B cell (primary cell): ENCODE measurements around the gene SCAI. TPM values are rescaled to one million over a fixed set of nuclear protein-coding genes. Genes with fewer than 3 reads are reported as not detected.
"Not testable (repeated sequence)": the region's sequence is repeated elsewhere in the genome, so short reads cannot be mapped to it uniquely, and the experiment has no call there.

Experiments used
- ATAC-seq: fragments of 200-7000 bp; cut with Tn5 transposase; one replicate; pipeline ENCODE4 v1.10.0; 2021; ENCODE audit warnings: low read depth, mild to moderate bottlenecking, moderate number of reproducible peaks, moderate library complexity
- CTCF ChIA-PET: fragments of 350-600 bp; sonication (Branson Sonifier 250); formaldehyde crosslinking; loops from one replicate; lab custom pipeline; 2021; ENCODE audit warnings: antibody characterized with exemption, inconsistent platforms; lab: Charles Lee
- POLR2A ChIA-PET: fragments of 350-600 bp; sonication (Branson Sonifier 250); formaldehyde crosslinking; loops from one replicate; lab custom pipeline; 2021; ENCODE audit warnings: antibody characterized with exemption; lab: Charles Lee
- DNase-seq: peaks from one replicate; pipeline ENCODE4 v3.0.0; 2013
- H2AFZ ChIP-seq: 2 replicates; pipeline ENCODE4 v1.6.1; 2012; ENCODE audit warnings: mild to moderate bottlenecking, low read depth, low read length; ENCODE audit not compliant: insufficient read depth, poor library complexity, severe bottlenecking
- H3K27ac ChIP-seq, 2 donors: 1 replicate in 1 of 2; 2 replicates in 1 of 2; pipeline ENCODE4 v1.5.1; 2012 to 2013; ENCODE audit warnings: low read length in 2 of 2, mild to moderate bottlenecking in 2 of 2, moderate library complexity in 1 of 2
- H3K27me3 ChIP-seq, 4 experiments: fragments of 200-600 bp in 1 of 4; sonication (generic) in 1 of 4; replicated peaks in 1 of 4; 1 replicate in 2 of 4; 2 replicates in 2 of 4; pipeline versions ENCODE4 v1.6.1 to v1.7.0; 2013 to 2016; ENCODE audit warnings: low read length in 3 of 4, mild to moderate bottlenecking in 2 of 4, mixed read lengths in 1 of 4, moderate library complexity in 1 of 4; ENCODE audit not compliant: insufficient read depth in 4 of 4, control insufficient read depth in 3 of 4; ENCODE audit errors: control extremely low read depth in 1 of 4
- H3K36me3 ChIP-seq, 2 experiments: replicated peaks in 1 of 2; 1 replicate in 1 of 2; 2 replicates in 1 of 2; pipeline versions ENCODE4 v1.6.1 to v1.7.1; 2013; ENCODE audit warnings: low read length in 1 of 2; ENCODE audit not compliant: insufficient read depth in 2 of 2, control insufficient read depth in 1 of 2; ENCODE audit errors: control extremely low read depth in 1 of 2, extremely low read depth in 1 of 2
- H3K4me1 ChIP-seq, 2 donors: fragments of 200-600 bp in 1 of 2; sonication (generic) in 1 of 2; 1 replicate in 1 of 2; 2 replicates in 1 of 2; pipeline versions ENCODE4 v1.5.1 to v1.6.1; 2013 to 2017; ENCODE audit warnings: low read length in 2 of 2; ENCODE audit not compliant: control insufficient read depth in 2 of 2, insufficient read depth in 2 of 2
- H3K4me2 ChIP-seq: replicated peaks from 2 replicates; pipeline ENCODE3; 2012; ENCODE audit warnings: mild to moderate bottlenecking, low read depth, low read length; ENCODE audit not compliant: poor library complexity, severe bottlenecking
- H3K4me3 ChIP-seq, 5 experiments: fragments of 200-600 bp in 1 of 5; sonication (generic) in 1 of 5; 1 replicate in 3 of 5; 2 replicates in 2 of 5; pipeline versions ENCODE4 v1.5.1 to v1.7.0; 2011 to 2016; ENCODE audit warnings: low read length in 4 of 5, mild to moderate bottlenecking in 4 of 5, low read depth in 2 of 5, control low read depth in 1 of 5, moderate library complexity in 1 of 5; ENCODE audit not compliant: insufficient read depth in 1 of 5; ENCODE audit errors: control extremely low read depth in 1 of 5, extremely low read depth in 1 of 5
- H3K79me2 ChIP-seq: fragments of 200-600 bp; sonication (generic); one replicate; pipeline ENCODE4 v1.6.0; 2016; ENCODE audit warnings: low read length; ENCODE audit not compliant: control insufficient read depth, insufficient read depth
- H3K9ac ChIP-seq: fragments of 200-600 bp; sonication (generic); 2 replicates; pipeline ENCODE4 v1.6.1; 2017; ENCODE audit warnings: mild to moderate bottlenecking, low read length, moderate library complexity
- H3K9me3 ChIP-seq, 3 donors: one replicate each; pipeline versions ENCODE4 v1.6.1 to v1.7.1; 2013; ENCODE audit warnings: low read length in 2 of 3; ENCODE audit not compliant: control insufficient read depth in 2 of 3, insufficient read depth in 1 of 3; ENCODE audit errors: control extremely low read depth in 1 of 3
- H4K20me1 ChIP-seq: 2 replicates; pipeline ENCODE4 v1.6.0; 2012; ENCODE audit warnings: mild to moderate bottlenecking, low read length; ENCODE audit not compliant: insufficient read depth, control insufficient read depth, poor library complexity, severe bottlenecking
- H3K27ac Mint-ChIP-seq: one replicate; pipeline ENCODE4 v1.8.0; 2021; ENCODE audit warnings: mixed read lengths
- H3K27me3 Mint-ChIP-seq: one replicate; pipeline ENCODE4 v1.8.0; 2021; ENCODE audit warnings: mixed read lengths
- H3K4me1 Mint-ChIP-seq: one replicate; pipeline ENCODE4 v1.8.0; 2021; ENCODE audit warnings: mixed read lengths
- H3K4me3 Mint-ChIP-seq: one replicate; pipeline ENCODE4 v1.8.0; 2021; ENCODE audit warnings: mixed read lengths
- H3K9me3 Mint-ChIP-seq: one replicate; pipeline ENCODE4 v1.8.0; 2022; ENCODE audit warnings: mixed read lengths; ENCODE audit not compliant: insufficient read depth
- CTCF ChIP-seq: fragments of 200-600 bp; IDR thresholded peaks from one replicate; pipeline ENCODE4 v1.8.0; 2022; ENCODE audit warnings: antibody characterized with exemption, mild to moderate bottlenecking
- EZH2 ChIP-seq: IDR thresholded peaks from 2 replicates; pipeline ENCODE4 v1.6.1; 2012; ENCODE audit warnings: borderline replicate concordance, low read depth, mild to moderate bottlenecking, moderate library complexity, low read length; ENCODE audit not compliant: insufficient read depth, poor library complexity, severe bottlenecking
- WGBS: methylation state at CpG from one replicate; pipeline ENCODE4 v1.1.5; 2013; ENCODE audit warnings: missing lambda C conversion rate; ENCODE audit not compliant: insufficient coverage; 5-methylcytosine and 5-hydroxymethylcytosine counted together
- intact Hi-C: fragments of 100-400 bp; cut with micrococcal nuclease; formaldehyde crosslinking; loops from one replicate; pipeline ENCODE4 v1.10.0; 2022
- polyA plus RNA-seq: library from polyadenylated mRNA; depleted of rRNA; stranded (reverse); fragments of >200 nt; gene quantifications from 2 replicates; pipeline ENCODE4 v1.2.3, GENCODE V29; 2012
- total RNA-seq, 2 donors: library from RNA; stranded (reverse); fragments of 120-200 nt in 1 of 2; gene quantifications; 1 replicate in 1 of 2; 2 replicates in 1 of 2; pipeline versions ENCODE4 v1.2.3 to v1.2.4, GENCODE V29; 2013 to 2022

The SCAI gene
- total and polyA plus RNA-seq, 2 donors (not counting 1 experiment from before 2014, with no cell fraction given) = 3.8 to 19.8 TPM

- Histone ChIP-seq H3K4me2 (no peak overlapping the region), H3K9ac (no peak overlapping the region), H3K4me1 (no peaks in the 10 kb centered on the region), H3K36me3 (peaks cover 28 to 49% of the 10 kb centered on the region in 2 experiments), H2AFZ (no peak overlapping the region), H3K9me3 (no peaks in the 10 kb centered on the region), H4K20me1 (no peaks in the 10 kb centered on the region), H3K4me3 (no peak overlapping the region), H3K27ac (no peak overlapping the region), H3K79me2 (peaks cover 4% of the 10 kb centered on the region), H3K27me3 (no peaks in the 10 kb centered on the region)
- ChIA-PET CTCF (interaction anchor here (0.9 to 1.2 kb wide), 2 partner anchors 34 to 86 kb away, joined by 3 read pairs; no protein-coding TSS in a partner anchor), POLR2A (no interaction called here)
- DNase-seq (no peak), ATAC-seq (no peak)
- Mint-ChIP-seq H3K27ac (no peak overlapping the region), H3K27me3 (no peaks in the 10 kb centered on the region), H3K9me3 (no peaks in the 10 kb centered on the region), H3K4me3 (no peak overlapping the region), H3K4me1 (peaks cover 4% of the 10 kb centered on the region)
- TF ChIP-seq EZH2 (no peak), CTCF (no peak)
- intact Hi-C loops = no loop called here
- no CpG with 5 or more reads among the region's 3 CpGs for WGBS
Measured at GRCh38 chr9:124928116-124928515, 215.2 kb downstream of the SCAI start.

- peaks cover 2 to 38% of the 10 kb centered on the region in 2 experiments for H3K36me3 ChIP-seq
- H3K9me3 ChIP-seq, H3K27ac Mint-ChIP-seq, ATAC-seq, intact Hi-C loops, H3K9ac ChIP-seq, H3K27ac ChIP-seq, CTCF ChIA-PET, H3K27me3 Mint-ChIP-seq, H3K4me1 Mint-ChIP-seq, H3K79me2 ChIP-seq, H2AFZ ChIP-seq, H3K4me3 Mint-ChIP-seq, POLR2A ChIA-PET, H3K27me3 ChIP-seq, DNase-seq, H3K4me3 ChIP-seq, H3K9me3 Mint-ChIP-seq, H3K4me1 ChIP-seq, H4K20me1 ChIP-seq, H3K4me2 ChIP-seq: not testable (repeated sequence)
- WGBS = 100% methylated on average over 1 of the region's 6 CpGs
Measured at GRCh38 chr9:124920394-124920793, 222.9 kb downstream of the SCAI start.
